Measurements from ENCODE around the gene LTB.

LTB gene

DNA sequence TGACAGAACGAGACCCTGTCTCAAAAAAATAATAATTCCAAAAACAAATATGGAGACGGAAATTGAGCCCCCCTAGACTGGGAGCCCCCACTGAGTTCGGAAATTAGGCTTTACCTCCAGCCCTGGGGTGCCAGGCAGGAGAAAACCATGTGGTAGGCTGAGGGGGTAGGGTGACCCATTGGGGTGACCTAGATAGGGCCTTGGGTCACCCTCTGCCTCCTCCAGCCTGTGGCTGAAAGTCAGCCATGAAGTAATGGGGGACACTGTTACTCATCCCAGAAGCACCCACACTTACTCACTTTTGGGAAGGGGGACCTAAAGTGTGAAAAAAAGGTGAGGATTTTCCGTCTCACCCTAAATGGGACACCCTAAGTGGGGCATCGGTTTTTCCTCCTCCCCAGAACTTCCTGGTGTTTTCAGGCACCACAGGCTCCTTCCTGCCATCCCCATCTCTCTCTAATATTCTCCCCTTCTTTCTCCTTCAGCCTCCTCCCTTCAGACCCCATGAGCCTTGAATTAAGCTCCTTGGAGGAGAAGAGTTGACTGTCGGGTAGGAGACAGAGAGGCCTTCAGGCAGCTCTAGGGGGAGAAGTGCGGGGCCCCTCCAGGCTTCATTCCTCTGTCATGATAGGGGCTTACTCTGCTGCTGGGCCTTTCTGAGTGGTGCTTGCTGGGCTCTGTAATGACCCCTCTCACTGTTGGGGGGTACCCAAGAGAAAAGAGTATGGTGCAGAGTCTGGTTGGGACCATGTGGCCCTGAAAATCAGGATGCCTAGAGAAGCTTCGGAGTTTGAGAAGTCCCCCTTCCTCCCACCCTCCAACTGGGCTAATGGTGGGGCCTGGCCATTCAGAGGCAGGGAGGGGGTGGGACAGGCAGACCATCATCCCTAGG, 2.4 kb downstream of the LTB start:
- Histone ChIP-seq H3K27me3 (replicated peaks; ENCODE audit: control insufficient read depth, insufficient read depth, low read length) (peaks cover 4% of the 10 kb centered on the region), H3K4me3 (ENCODE audit: low read length) (no peak overlapping the region), H3K9me3 (ENCODE audit: control insufficient read depth, low read length) (no peaks in the 10 kb centered on the region), H3K9ac (ENCODE audit: low read length) (no peak overlapping the region), H3K36me3 (ENCODE audit: control insufficient read depth, insufficient read depth, low read length, severe bottlenecking) (no peaks in the 10 kb centered on the region), H3K4me1 (ENCODE audit: control insufficient read depth, insufficient read depth, low read length) (peaks cover 15% of the 10 kb centered on the region)
- DNase-seq (ENCODE audit: low read depth): no peak

DNA sequence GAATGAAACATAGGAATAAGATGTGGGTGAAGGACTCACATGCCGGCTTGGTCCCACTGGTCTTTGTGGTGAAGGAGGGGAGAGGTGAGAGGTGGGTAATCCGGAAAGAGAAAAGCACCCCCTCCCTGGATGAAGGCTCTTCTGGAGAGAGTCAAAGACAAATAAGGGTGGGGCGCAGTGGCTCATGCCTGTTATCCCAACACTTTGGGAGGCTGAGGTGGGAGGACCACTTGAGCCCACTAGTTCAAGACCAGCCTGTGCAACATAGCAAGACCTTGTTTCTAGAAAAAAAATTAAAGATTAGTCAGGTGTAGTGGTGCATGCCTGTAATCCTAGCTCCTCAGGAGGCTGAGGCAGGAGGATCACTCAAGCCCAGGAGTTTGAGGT, 3.1 kb downstream of the LTB start:
- H3K4me3 ChIP-seq (ENCODE audit: low read length): no peak overlapping the region
- peaks cover 4% of the 10 kb centered on the region for H3K27me3 ChIP-seq (replicated peaks; ENCODE audit: control insufficient read depth, insufficient read depth, low read length)
- H3K4me1 ChIP-seq (ENCODE audit: control insufficient read depth, insufficient read depth, low read length): peaks cover 15% of the 10 kb centered on the region
- H3K9ac ChIP-seq (ENCODE audit: low read length): no peak overlapping the region
- H3K9me3 ChIP-seq (ENCODE audit: control insufficient read depth, low read length): no peaks in the 10 kb centered on the region
- H3K36me3 ChIP-seq (ENCODE audit: control insufficient read depth, insufficient read depth, low read length, severe bottlenecking): no peaks in the 10 kb centered on the region
- no peak for DNase-seq (ENCODE audit: low read depth)

DNA sequence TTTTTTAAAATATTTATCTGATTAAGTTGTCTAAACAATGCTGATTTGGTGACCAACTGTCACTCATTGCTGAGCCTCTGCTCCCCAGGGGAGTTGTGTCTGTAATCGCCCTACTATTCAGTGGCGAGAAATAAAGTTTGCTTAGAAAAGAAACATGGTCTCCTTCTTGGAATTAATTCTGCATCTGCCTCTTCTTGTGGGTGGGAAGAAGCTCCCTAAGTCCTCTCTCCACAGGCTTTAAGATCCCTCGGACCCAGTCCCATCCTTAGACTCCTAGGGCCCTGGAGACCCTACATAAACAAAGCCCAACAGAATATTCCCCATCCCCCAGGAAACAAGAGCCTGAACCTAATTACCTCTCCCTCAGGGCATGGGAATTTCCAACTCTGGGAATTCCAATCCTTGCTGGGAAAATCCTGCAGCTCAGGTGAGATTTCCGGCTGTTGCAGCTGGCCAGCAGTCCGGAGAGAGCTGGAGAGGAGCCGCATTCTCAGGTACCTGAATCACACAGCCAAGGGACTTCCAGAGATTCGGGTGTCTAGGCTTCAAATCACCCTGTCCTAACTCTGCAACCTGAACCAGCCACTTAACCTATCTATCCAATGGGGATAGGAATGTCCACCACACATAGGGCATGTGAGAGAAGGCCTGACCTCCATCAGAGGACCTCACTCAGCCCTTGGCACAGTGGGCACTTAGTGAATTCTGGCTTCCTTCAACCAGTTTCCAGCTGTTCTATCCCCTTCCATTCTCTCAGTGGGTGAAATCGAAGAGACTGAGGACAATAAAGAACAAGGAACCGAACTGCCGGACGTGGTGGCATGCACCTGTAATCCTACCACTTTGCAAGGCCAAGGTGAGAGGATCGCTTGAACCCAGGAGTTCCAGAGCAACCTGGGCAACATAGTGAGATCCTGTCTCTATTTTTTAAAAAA, 3.8 kb downstream of the LTB start:
- no peaks in the 10 kb centered on the region for H3K36me3 ChIP-seq (ENCODE audit: control insufficient read depth, insufficient read depth, low read length, severe bottlenecking)
- no peaks in the 10 kb centered on the region for H3K9me3 ChIP-seq (ENCODE audit: control insufficient read depth, low read length)
- DNase-seq (ENCODE audit: low read depth): no peak
- no peak overlapping the region for H3K4me3 ChIP-seq (ENCODE audit: low read length)
- no peak overlapping the region for H3K9ac ChIP-seq (ENCODE audit: low read length)
- peaks cover 4% of the 10 kb centered on the region for H3K27me3 ChIP-seq (replicated peaks; ENCODE audit: control insufficient read depth, insufficient read depth, low read length)
- peaks cover 15% of the 10 kb centered on the region for H3K4me1 ChIP-seq (ENCODE audit: control insufficient read depth, insufficient read depth, low read length)

DNA sequence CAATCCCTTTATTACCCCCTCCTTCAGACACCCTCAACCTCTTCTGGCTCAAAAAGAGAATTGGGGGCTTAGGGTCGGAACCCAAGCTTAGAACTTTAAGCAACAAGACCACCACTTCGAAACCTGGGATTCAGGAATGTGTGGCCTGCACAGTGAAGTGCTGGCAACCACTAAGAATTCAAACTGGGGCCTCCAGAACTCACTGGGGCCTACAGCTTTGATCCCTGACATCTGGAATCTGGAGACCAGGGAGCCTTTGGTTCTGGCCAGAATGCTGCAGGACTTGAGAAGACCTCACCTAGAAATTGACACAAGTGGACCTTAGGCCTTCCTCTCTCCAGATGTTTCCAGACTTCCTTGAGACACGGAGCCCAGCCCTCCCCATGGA, 4.7 kb downstream of the LTB start:
- Histone ChIP-seq H3K9ac (ENCODE audit: low read length) (no peak overlapping the region), H3K4me3 (ENCODE audit: low read length) (no peak overlapping the region), H3K9me3 (ENCODE audit: control insufficient read depth, low read length) (no peaks in the 10 kb centered on the region), H3K4me1 (ENCODE audit: control insufficient read depth, insufficient read depth, low read length) (peaks cover 15% of the 10 kb centered on the region), H3K27me3 (replicated peaks; ENCODE audit: control insufficient read depth, insufficient read depth, low read length) (peaks cover 8% of the 10 kb centered on the region), H3K36me3 (ENCODE audit: control insufficient read depth, insufficient read depth, low read length, severe bottlenecking) (no peaks in the 10 kb centered on the region)
- no peak for DNase-seq (ENCODE audit: low read depth)

DNA sequence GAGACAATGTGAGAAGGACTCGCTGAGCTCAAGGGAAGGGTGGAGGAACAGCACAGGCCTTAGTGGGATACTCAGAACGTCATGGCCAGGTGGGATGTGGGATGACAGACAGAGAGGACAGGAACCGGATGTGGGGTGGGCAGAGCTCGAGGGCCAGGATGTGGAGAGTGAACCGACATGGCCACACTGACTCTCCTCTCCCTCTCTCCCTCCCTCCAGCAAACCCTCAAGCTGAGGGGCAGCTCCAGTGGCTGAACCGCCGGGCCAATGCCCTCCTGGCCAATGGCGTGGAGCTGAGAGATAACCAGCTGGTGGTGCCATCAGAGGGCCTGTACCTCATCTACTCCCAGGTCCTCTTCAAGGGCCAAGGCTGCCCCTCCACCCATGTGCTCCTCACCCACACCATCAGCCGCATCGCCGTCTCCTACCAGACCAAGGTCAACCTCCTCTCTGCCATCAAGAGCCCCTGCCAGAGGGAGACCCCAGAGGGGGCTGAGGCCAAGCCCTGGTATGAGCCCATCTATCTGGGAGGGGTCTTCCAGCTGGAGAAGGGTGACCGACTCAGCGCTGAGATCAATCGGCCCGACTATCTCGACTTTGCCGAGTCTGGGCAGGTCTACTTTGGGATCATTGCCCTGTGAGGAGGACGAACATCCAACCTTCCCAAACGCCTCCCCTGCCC, 5.2 kb downstream of the LTB start:
- peaks cover 15% of the 10 kb centered on the region for H3K4me1 ChIP-seq (ENCODE audit: control insufficient read depth, insufficient read depth, low read length)
- no peak overlapping the region for H3K4me3 ChIP-seq (ENCODE audit: low read length)
- DNase-seq (ENCODE audit: low read depth): no peak
- H3K9me3 ChIP-seq (ENCODE audit: control insufficient read depth, low read length): no peaks in the 10 kb centered on the region
- peaks cover 8% of the 10 kb centered on the region for H3K27me3 ChIP-seq (replicated peaks; ENCODE audit: control insufficient read depth, insufficient read depth, low read length)
- no peak overlapping the region for H3K9ac ChIP-seq (ENCODE audit: low read length)
- H3K36me3 ChIP-seq (ENCODE audit: control insufficient read depth, insufficient read depth, low read length, severe bottlenecking): no peaks in the 10 kb centered on the region

DNA sequence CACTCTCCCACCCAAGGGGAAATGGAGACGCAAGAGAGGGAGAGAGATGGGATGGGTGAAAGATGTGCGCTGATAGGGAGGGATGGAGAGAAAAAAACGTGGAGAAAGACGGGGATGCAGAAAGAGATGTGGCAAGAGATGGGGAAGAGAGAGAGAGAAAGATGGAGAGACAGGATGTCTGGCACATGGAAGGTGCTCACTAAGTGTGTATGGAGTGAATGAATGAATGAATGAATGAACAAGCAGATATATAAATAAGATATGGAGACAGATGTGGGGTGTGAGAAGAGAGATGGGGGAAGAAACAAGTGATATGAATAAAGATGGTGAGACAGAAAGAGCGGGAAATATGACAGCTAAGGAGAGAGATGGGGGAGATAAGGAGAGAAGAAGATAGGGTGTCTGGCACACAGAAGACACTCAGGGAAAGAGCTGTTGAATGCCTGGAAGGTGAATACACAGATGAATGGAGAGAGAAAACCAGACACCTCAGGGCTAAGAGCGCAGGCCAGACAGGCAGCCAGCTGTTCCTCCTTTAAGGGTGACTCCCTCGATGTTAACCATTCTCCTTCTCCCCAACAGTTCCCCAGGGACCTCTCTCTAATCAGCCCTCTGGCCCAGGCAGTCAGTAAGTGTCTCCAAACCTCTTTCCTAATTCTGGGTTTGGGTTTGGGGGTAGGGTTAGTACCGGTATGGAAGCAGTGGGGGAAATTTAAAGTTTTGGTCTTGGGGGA, 6.1 kb downstream of the LTB start:
- H3K4me3 ChIP-seq (ENCODE audit: low read length): no peak overlapping the region
- peaks cover 9% of the 10 kb centered on the region for H3K4me1 ChIP-seq (ENCODE audit: control insufficient read depth, insufficient read depth, low read length)
- no peak overlapping the region for H3K9ac ChIP-seq (ENCODE audit: low read length)
- H3K36me3 ChIP-seq (ENCODE audit: control insufficient read depth, insufficient read depth, low read length, severe bottlenecking): no peaks in the 10 kb centered on the region
- H3K27me3 ChIP-seq (replicated peaks; ENCODE audit: control insufficient read depth, insufficient read depth, low read length): peaks cover 8% of the 10 kb centered on the region
- DNase-seq (ENCODE audit: low read depth): no peak
- no peaks in the 10 kb centered on the region for H3K9me3 ChIP-seq (ENCODE audit: control insufficient read depth, low read length)

DNA sequence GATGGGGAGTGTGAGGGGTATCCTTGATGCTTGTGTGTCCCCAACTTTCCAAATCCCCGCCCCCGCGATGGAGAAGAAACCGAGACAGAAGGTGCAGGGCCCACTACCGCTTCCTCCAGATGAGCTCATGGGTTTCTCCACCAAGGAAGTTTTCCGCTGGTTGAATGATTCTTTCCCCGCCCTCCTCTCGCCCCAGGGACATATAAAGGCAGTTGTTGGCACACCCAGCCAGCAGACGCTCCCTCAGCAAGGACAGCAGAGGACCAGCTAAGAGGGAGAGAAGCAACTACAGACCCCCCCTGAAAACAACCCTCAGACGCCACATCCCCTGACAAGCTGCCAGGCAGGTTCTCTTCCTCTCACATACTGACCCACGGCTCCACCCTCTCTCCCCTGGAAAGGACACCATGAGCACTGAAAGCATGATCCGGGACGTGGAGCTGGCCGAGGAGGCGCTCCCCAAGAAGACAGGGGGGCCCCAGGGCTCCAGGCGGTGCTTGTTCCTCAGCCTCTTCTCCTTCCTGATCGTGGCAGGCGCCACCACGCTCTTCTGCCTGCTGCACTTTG, 6.8 kb downstream of the LTB start, which contains the start of gene TNF:
TSS of gene TNF (plus strand) at position 231 of the 567 bp plus-strand sequence. CDS start at position 408, 177 bp downstream.
- H3K36me3 ChIP-seq (ENCODE audit: control insufficient read depth, insufficient read depth, low read length, severe bottlenecking): no peaks in the 10 kb centered on the region
- peaks cover 8% of the 10 kb centered on the region for H3K27me3 ChIP-seq (replicated peaks; ENCODE audit: control insufficient read depth, insufficient read depth, low read length)
- no peak for DNase-seq (ENCODE audit: low read depth)
- no peak within 1 kb of the TSS for H3K9ac ChIP-seq (ENCODE audit: low read length)
- peaks cover 6% of the 10 kb centered on the region for H3K4me1 ChIP-seq (ENCODE audit: control insufficient read depth, insufficient read depth, low read length)
- no peaks in the 10 kb centered on the region for H3K9me3 ChIP-seq (ENCODE audit: control insufficient read depth, low read length)
- H3K4me3 ChIP-seq (ENCODE audit: low read length): no peak within 1 kb of the TSS

DNA sequence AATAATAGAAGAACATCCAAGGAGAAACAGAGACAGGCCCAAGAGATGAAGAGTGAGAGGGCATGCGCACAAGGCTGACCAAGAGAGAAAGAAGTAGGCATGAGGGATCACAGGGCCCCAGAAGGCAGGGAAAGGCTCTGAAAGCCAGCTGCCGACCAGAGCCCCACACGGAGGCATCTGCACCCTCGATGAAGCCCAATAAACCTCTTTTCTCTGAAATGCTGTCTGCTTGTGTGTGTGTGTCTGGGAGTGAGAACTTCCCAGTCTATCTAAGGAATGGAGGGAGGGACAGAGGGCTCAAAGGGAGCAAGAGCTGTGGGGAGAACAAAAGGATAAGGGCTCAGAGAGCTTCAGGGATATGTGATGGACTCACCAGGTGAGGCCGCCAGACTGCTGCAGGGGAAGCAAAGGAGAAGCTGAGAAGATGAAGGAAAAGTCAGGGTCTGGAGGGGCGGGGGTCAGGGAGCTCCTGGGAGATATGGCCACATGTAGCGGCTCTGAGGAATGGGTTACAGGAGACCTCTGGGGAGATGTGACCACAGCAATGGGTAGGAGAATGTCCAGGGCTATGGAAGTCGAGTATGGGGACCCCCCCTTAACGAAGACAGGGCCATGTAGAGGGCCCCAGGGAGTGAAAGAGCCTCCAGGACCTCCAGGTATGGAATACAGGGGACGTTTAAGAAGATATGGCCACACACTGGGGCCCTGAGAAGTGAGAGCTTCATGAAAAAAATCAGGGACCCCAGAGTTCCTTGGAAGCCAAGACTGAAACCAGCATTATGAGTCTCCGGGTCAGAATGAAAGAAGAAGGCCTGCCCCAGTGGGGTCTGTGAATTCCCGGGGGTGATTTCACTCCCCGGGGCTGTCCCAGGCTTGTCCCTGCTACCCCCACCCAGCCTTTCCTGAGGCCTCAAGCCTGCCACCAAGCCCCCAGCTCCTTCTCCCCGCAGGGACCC, 7.8 kb downstream of the LTB start:
- Histone ChIP-seq H3K4me1 (ENCODE audit: control insufficient read depth, insufficient read depth, low read length) (peaks cover 6% of the 10 kb centered on the region), H3K36me3 (ENCODE audit: control insufficient read depth, insufficient read depth, low read length, severe bottlenecking) (no peaks in the 10 kb centered on the region), H3K9me3 (ENCODE audit: control insufficient read depth, low read length) (no peaks in the 10 kb centered on the region), H3K27me3 (replicated peaks; ENCODE audit: control insufficient read depth, insufficient read depth, low read length) (peaks cover 8% of the 10 kb centered on the region), H3K4me3 (ENCODE audit: low read length) (no peak overlapping the region), H3K9ac (ENCODE audit: low read length) (no peak overlapping the region)
- no peak for DNase-seq (ENCODE audit: low read depth)

DNA sequence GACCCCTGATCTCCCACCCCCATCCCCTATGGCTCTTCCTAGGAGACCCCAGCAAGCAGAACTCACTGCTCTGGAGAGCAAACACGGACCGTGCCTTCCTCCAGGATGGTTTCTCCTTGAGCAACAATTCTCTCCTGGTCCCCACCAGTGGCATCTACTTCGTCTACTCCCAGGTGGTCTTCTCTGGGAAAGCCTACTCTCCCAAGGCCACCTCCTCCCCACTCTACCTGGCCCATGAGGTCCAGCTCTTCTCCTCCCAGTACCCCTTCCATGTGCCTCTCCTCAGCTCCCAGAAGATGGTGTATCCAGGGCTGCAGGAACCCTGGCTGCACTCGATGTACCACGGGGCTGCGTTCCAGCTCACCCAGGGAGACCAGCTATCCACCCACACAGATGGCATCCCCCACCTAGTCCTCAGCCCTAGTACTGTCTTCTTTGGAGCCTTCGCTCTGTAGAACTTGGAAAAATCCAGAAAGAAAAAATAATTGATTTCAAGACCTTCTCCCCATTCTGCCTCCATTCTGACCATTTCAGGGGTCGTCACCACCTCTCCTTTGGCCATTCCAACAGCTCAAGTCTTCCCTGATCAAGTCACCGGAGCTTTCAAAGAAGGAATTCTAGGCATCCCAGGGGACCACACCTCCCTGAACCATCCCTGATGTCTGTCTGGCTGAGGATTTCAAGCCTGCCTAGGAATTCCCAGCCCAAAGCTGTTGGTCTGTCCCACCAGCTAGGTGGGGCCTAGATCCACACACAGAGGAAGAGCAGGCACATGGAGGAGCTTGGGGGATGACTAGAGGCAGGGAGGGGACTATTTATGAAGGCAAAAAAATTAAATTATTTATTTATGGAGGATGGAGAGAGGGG, 8.8 kb downstream of the LTB start:
- H3K4me1 ChIP-seq (ENCODE audit: control insufficient read depth, insufficient read depth, low read length): peaks cover 6% of the 10 kb centered on the region
- no peaks in the 10 kb centered on the region for H3K9me3 ChIP-seq (ENCODE audit: control insufficient read depth, low read length)
- H3K9ac ChIP-seq (ENCODE audit: low read length): no peak overlapping the region
- peaks cover 8% of the 10 kb centered on the region for H3K27me3 ChIP-seq (replicated peaks; ENCODE audit: control insufficient read depth, insufficient read depth, low read length)
- H3K4me3 ChIP-seq (ENCODE audit: low read length): no peak overlapping the region
- no peak for DNase-seq (ENCODE audit: low read depth)
- no peaks in the 10 kb centered on the region for H3K36me3 ChIP-seq (ENCODE audit: control insufficient read depth, insufficient read depth, low read length, severe bottlenecking)
